ENCODE data around the gene BAIAP2L2. TPM values are rescaled to one million over a fixed set of nuclear protein-coding genes. Genes with fewer than 3 reads are reported as not detected.
A peak's percentile ranks its signal among the peaks of the same experiment; 100 is the strongest.
"Not testable (repeated sequence)": the region's sequence is repeated elsewhere in the genome, so short reads cannot be mapped to it uniquely, and the experiment has no call there.

The BAIAP2L2 gene, protein sequence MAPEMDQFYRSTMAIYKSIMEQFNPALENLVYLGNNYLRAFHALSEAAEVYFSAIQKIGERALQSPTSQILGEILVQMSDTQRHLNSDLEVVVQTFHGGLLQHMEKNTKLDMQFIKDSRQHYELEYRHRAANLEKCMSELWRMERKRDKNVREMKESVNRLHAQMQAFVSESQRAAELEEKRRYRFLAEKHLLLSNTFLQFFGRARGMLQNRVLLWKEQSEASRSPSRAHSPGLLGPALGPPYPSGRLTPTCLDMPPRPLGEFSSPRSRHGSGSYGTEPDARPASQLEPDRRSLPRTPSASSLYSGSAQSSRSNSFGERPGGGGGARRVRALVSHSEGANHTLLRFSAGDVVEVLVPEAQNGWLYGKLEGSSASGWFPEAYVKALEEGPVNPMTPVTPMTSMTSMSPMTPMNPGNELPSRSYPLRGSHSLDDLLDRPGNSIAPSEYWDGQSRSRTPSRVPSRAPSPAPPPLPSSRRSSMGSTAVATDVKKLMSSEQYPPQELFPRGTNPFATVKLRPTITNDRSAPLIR
- not detected for total RNA-seq

DNA sequence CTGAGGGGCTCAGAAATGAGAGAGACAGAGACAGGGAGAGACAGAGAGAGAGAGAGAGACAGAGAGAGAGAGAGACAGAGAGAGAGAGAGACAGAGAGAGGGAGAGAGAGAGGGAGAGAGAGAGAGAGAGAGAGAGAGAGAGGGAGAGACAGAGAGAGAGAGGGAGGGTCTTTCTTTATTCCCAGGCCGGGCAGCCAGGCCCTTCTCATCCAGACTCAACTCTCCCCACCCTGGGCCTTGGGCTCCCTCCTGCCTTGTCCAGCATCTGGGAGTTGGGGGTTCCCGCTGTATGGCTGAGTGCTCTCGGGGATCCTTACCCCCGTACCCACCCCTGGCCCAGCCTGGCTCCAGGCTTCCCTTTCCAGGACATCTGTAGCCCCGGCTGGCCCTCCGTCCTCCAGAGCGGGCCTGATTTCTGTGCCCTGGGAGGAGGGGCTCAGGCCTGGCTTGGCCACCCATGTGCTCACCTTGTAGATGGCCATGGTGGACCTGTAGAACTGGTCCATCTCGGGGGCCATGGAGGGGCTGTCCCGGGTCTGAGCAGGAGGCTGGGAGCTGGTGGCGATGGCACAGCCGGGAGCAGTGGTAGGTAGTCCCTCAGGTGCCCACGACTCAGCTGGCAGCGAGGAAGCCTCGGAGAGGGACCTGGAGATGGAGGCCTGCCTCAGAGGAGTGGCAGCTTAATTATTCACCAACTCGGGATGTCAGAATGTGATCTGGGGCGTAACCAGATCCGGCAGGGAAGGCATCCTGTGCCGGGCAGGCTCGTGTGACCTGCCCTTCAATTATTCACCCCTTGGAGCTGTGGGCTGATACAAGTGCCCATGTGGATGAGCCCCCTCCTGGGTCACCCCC lies at the start of gene BAIAP2L2:
BAIAP2L2 (minus strand) TSS at position 677 of the 855 bp plus-strand sequence; CDS start at position 518, 159 bp downstream.
- DNase-seq, result no peak

DNA sequence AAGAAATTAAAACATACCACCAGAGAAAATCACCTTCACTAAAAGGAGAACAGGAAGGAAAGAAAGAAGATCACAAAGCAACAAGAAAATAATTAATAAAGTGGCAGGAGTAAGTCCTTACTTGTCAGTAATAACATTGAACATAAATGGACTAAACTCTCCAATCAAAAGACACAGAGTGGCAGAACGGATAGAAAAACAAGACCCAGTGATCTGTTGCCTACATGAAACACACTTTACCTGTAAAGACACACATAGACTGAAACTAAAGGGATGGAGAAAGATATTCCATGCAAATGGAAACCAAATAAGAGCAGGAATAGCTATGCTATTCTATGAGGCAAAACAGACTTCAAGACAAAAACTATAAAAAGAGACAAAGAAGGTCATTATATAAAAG lies 45.2 kb upstream of the BAIAP2L2 start:
- no peak for DNase-seq

DNA sequence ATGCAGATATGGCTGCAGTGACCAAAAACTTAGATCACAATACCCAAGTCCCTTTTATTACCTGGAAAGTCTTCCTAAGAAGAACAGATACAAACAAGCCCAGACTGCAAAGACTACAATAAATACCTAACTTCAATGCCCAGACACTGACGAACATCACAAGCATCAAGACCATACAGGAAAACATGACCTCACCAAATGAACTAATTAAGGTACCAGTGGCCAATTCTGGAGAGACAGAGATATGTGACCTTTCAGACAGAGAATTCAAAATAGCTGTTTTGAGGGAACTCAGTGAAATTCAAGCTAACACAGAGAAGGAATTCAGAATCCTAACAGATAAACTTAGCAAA lies 44.1 kb upstream of the BAIAP2L2 start:
- not testable (repeated sequence) for DNase-seq

DNA sequence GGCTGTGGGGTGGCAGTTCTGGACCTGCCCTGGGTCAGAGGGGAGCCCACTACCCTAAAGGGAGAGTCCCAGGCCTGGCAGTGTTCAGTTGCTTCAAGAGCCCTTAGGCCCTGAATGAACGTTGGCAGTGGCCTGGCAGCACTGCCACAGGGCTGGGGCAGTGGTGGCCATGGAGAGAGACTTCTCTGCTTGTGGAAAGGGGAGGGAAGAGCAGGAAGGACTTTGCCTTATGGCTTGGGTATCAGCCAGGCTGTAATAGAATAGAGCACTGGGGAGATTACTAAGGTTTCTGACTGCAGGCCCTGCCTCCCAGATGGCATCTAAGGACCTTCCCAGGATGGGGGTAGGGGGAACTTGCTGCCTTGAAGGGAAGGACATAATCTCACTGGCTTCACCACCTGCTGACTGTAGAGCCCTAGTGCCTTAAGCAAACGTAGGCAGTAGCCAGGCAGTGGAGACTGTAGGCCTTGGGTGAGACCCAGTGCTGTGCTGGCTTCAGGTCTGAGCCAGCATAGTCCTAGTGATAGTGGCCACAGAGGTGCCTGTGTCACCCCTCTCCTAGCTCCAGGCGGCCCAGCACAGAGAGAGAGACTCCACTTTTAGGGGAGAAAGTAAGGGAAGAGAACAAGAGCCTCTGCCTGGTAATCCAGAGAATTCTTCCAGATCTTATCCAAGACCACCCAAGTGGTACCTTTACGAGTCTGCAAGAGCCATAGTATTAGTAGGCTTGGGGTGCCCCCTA lies 43.5 kb upstream of the BAIAP2L2 start:
- DNase-seq, result no peak

DNA sequence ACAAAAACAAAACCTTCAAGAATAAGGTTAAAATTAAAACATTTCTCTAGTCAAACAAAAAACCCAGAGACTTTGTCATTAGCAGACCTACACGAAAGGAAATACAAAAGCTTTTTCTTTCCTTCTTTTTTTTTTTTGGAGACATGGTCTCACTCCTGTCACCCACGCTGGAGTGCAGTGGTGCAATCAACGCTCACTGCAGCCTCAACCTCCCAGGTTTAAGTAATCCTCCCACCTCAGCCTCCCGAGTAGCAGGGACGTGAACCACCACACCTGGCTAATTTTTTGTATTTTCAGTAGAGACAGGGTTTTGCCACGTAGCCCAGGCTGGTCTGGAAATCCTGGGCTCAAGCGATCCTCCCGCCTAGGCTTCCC lies 40.6 kb upstream of the BAIAP2L2 start:
- no peak for DNase-seq

DNA sequence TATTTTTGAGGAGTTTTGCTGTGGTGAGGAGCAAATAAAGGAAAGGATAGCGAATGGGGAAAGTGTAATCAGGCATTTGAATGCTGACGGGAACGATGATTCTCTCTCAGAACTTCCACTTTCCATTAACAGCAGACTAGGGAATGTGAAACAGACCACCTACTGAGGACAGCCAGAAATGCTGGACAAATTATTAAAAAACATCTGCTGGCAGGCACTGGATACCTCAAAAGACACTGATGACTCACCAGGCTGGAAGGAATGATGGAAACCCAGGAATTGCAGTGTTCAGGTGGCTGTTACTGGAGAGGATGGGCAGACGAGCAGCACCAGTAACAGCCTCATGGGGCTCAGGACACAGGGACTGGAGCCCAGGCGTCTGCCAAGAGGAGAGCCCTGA lies 37.8 kb upstream of the BAIAP2L2 start:
- DNase-seq, result no peak

DNA sequence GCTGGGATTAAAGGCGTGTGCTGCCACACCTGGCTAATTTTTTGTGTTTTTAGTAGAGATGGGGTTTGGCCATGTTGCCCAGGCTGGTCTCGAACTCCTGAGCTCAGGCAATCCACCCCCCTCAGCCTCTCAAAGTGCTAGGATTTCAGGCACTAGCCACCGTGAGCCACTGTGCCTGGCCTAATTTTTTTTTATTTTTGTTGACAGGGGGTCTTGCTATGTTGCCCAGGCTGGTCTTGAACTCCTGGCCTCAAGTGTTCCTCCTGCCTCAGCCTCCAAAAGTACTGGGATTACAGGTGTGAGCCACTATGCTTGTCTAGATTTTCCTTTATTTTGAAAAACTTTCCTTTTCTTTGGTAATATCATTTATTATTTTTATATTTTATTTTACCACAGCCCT lies 35.7 kb upstream of the BAIAP2L2 start:
- not testable (repeated sequence) for DNase-seq

DNA sequence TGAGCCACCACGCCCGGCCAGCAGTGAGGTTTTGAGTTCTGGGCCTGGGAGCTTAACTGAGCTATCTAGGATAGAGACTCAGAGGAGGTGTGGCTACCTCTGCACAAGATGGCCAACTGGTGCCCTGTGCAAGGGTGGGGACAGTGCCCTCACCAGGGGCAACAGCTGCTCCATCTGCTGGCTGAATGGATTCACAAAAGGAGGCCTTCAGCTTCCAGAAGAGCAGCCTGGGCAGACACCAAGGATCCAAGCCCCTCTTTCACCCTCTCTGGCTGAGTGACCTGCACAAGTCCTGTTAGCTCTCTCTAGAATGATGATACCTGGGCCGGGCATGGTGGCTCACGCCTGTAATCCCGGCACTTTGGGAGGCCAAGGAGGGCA lies 33.5 kb upstream of the BAIAP2L2 start:
- DNase-seq, result no peak

DNA sequence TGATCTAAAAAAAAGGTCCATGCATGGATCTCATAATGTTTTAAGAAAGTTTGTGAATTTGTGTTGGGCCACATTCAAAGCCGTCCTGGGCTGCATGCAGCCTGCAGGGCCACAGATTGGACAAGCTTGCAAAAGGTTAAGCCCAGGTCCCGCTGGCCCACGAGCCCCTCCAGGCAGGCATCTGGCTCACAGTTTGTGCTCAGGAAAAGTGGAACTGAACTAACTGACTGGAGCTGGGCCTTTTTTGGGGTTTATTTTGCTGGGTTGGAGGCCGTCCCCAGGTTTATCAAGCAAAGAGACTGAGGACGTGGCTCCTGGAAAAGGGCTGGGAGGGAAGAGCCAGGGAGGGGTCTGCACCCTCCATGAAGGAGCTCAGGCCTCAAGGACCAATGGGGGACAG lies 32.1 kb upstream of the BAIAP2L2 start:
- DNase-seq, result no peak

DNA sequence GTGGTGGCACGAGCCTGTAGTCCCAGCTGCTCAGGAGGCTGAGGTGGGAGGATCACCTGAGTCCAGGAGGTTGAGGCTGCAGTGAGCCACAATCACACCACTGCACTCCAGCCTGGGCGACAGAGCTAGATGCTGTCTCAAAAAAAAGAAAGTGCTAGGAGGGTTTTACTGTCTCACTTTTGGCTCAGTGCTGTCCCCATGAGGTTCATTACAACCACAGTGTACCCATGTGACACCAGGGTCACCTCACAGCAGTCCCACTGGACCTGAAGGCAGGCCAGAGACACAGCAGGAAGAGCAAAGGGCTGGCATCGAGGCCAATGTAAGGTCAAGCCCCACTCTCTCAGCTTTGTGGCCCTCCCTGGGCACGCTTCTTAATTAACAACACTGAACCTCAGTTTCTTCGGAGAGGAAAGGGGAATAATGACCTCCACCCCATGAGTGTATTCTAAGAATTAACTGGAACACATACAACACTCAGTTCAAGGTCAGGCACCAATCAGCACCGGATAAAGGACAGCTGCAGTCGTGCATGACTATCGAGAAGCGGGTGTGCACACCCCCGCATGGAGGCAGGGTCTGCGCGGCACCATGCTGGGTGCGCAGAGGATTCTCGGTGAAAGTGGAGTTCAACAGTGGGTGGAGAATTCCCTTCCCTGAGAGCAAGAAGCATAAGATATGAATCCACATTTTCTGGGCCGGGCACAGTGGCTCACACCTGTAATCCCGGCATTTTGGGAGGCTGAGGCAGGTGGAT lies 30.9 kb upstream of the BAIAP2L2 start:
- no peak for DNase-seq

DNA sequence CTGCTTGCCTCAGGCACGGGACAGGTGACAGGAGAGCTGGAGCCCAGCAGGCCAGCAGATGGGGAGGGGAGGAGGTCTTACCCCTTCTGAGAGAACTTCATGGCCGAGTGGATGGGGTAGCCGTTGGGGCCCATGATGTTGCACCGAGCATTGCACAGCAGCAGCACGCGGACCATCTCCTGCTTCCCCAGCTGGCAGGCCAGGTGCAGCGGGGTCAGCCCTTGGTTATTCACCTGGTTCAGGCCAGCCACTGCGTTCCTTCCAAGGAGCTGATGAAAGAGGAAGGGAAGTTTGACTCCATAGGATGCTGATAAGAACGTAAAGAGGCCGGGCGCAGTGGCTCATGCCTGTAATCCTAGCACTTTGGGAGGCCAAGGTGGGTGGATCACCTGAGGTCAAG lies 29.4 kb upstream of the BAIAP2L2 start:
- DNase-seq, result no peak

DNA sequence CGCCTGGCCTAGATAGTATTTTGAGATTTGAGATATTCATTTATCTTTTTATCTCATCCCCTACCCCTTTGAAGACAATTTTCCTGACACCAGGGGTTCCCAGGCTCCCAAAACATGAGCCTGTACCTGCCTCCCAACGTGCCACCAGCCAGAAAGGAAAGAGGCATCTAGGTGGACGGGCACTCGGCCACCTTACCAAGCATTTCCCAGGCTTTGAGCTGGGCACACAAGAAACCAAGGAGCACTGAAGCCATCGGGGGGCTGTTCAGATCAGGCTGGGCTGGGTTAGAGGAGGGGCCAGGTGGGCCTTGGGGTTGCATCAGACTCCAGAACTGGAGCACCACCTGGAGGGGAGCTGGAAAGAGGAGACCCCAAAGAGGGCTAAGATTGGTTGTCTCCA lies 28.5 kb upstream of the BAIAP2L2 start:
- no peak for DNase-seq

DNA sequence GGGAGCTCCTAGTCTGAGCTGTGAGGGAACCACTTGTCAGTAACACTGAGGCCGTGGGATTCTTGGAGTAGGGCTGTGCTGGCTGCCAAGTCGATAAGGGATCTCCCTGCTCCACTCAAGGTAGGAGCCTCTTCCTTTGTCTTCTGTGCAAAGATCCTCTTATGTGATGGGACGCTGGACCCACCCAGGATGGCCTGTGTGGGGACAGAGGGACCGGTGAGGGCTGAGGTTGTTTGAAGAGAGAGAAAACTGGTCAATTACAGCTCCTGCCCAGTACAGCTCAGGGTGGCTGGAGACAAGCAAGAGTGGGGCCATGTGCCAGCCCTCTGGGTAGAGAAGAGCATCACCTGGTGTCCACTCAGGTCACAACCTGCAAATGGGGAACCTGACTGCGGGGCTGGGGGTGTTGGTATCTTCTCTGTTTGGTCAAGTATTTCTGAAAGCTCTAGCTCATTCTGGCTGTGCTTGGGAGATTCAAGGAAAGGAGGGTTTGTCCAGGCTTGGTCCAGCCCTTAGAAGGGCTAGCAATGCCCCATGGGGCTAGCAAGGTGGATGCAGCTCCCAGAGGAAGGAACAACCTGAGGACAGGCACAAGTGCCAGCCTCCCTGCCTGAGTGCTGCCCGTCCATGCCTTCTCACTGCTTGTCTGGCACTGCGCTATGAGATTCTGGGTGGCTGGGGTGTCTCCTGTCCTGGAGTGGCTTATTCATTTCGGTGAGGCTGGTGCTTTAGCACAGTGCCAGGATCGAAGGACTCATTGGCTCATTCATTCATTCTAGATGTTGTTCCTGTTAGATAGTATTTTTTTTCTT lies 27.6 kb upstream of the BAIAP2L2 start:
- DNase-seq, result no peak

DNA sequence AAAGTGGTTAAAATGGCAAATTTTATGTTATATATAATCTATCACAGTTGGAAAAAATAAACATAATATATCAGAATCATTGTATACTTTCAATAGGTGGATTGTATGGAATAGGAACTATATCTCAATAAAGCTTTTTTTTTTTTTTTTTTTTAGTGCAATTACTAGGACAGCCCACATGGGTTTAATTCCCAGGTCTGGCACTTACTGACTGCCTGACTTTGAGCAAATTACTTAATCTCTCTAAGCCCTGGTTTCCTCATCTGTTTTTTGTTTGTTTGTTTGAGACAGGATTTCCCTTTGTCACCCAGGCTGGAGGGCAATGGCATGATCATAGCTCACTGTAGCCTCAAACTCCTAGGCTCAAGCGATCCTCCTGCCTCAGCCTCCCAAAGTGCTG lies 26.1 kb upstream of the BAIAP2L2 start:
- no peak for DNase-seq

DNA sequence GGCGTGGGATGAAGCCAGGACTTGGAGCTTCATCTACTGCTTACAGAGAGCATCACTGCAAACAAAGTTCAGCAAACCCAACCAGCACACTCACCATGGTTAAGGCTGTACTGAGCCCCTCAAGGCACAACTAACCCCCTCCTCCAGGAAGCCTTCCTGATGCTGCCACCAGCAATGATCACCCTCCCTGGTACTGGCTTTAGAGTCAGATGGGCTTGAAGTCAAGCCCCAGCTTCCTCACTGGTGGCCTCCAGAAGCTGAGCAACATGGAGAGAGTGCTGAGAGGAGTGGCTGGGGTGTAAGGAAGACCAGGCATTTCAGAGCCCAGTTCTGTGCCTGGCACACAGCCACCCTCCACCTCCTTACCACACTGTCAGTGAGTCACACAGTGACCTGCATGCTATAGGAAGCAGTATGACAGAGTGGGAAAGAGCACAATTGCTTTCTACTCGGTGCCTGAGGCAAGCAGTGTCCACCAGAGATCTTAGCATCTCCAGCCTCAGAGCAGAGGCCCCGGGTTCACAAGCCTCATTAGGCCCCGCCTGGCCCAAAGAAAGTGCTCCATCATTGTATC lies 24.7 kb upstream of the BAIAP2L2 start:
- DNase-seq, result peak; percentile 22

DNA sequence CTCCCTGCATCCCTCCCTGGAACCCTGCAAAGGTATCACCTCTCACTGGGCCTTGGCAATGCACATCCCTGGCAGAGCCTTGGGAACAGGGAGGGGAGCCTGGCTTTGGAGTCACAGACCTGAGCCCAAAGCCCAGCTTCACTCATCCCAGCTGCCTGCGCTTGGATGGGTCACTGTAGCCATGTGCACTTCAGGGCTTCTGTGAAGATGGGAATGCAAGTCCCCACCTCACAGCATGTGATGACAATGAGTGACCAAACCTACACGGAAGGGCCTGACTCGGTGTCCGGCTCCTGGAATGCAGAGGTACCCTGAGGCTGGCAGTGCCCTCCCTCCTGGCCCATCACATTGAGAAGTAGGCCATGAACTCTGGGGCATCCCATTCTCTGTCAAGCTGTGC lies 22.8 kb upstream of the BAIAP2L2 start:
- DNase-seq, result no peak

DNA sequence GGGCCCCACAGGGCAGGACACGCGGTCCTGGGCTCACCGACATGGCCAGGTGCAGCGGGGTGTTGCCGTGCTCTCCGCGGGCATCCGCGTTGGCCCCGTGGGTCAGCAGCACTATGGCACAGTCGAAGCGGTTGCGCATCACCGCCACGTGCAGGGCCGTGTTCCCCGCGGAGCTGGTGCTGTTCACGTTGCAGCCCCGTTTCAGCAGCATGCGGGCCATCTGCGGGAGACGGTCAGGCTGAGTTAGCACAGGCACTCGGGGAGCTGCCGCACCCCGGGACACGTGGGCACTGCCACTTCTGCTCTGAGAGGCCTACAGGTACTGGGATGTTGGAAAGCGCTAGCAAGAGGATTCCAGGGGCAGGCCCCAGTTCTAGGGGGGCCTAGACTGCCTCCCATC lies 22.3 kb upstream of the BAIAP2L2 start:
- no peak for DNase-seq

DNA sequence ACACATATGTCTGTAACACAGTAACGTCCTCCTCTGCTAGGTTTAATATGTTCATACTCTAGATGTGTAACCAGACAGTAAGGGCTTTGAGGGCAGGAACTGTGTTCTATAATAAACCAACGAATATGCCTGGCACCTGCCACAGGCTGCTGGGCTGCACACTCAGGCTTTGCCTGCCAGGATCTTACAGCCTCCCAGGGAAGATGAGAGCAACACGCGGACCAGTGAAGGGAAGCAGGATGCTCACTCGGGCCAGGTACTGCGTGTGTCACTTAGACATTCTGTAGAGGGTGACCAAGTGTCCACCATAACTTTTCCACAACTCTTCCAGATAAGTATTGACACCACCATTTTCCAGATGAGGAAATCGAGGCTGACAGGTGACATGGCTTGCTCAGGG lies 21.7 kb upstream of the BAIAP2L2 start:
- no peak for DNase-seq

DNA sequence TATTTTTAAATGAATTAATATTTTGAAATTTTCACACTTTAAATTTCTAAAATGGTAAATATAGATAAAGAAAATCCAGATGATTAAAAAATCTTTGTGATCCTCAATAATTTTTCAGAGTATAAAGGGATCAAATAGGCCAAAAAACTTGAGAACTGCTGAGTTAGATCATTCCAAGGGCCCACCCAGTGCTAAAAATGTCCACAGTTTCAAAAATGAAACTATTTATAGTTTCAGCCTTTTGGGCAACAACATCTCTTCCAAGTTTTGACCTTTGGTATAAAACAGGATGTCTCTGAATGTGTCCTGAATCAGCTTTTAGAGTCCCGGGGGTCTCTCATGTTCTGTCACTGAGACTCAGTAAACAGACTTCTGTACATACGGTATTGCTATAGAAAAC lies 20.9 kb upstream of the BAIAP2L2 start:
- no peak for DNase-seq

DNA sequence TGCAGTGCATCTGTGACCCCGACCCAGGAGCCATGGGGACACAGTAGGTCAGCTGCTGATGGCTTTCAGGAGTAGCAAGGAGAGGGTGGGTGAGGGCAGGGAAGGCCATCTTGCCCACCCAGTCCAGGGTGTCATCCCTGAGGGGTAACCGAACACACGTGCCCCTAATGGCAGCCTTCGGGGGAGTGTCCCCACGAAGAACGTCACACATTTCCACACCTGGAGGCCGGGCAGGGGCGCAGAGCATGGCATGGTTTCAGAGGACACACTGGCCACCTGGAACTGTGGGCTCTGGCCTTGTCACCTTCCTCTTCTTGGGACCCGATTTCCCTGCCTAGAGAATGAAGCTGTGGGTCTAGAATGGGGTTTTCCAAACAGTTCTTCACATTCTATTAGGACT lies 19.4 kb upstream of the BAIAP2L2 start:
- DNase-seq, result no peak

DNA sequence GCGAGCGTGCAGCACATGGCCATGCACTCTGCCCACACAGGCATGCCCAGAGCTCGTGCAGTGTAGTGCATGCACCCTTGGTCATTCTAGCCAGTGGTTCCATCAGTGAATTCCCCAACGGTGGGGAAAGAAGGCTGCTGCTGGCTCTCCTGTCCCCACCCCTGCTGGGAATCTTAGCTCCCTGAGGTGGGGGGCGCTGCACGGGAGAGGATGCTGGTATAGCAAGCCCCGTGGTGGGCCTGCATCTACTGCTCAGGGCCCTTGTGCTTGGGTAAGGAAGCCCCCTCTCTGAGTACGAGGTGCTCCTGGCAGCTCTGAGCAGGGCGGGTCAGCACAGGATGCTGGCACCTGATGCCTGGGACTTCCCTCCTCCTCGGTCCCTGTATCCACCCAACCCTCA lies 18.5 kb upstream of the BAIAP2L2 start:
- DNase-seq, result no peak

All from occipital lobe (tissue), 2 donors.